ENCODE measurements around the gene TRIM2.
"Not testable (repeated sequence)": the region's sequence is repeated elsewhere in the genome, so short reads cannot be mapped to it uniquely, and the experiment has no call there.

Gene TRIM2

GRCh38 chr4:153189016-153189801 is 15.0 kb upstream of the TRIM2 start:
- no peak for DNase-seq (ENCODE audit: low read depth in 3 of 3)

- no peak for DNase-seq (ENCODE audit: low read depth in 3 of 3)
These were observed 12.4 kb upstream of the TRIM2 start for GRCh38 chr4:153191795-153192363.

GRCh38 chr4:153197301-153197700 is 6.9 kb upstream of the TRIM2 start:
- DNase-seq (ENCODE audit: low read depth in 3 of 3): no peak

- DNase-seq (ENCODE audit: low read depth in 3 of 3): no peak
These were observed 5.5 kb upstream of the TRIM2 start for GRCh38 chr4:153198719-153199118.

- DNase-seq (ENCODE audit: low read depth in 3 of 3): not testable (repeated sequence)
These were observed 497 bp upstream of the TRIM2 start for GRCh38 chr4:153203746-153204145.

- peak in 1 of 3 experiments; percentile 8 for DNase-seq (ENCODE audit: low read depth in 3 of 3)
These were observed 745 bp downstream of the TRIM2 start for GRCh38 chr4:153204728-153205648.

- DNase-seq (ENCODE audit: low read depth in 3 of 3): peak in 2 of 3 experiments; percentile 11 to 16
These were observed 1.5 kb downstream of the TRIM2 start for GRCh38 chr4:153205757-153206156.

- DNase-seq (ENCODE audit: low read depth in 3 of 3): no peak
These were observed 2.3 kb downstream of the TRIM2 start for GRCh38 chr4:153206534-153206933.

GRCh38 chr4:153207027-153207426 is 2.8 kb downstream of the TRIM2 start:
- DNase-seq (ENCODE audit: low read depth in 3 of 3): no peak

GRCh38 chr4:153207567-153207966 is 3.3 kb downstream of the TRIM2 start:
- no peak for DNase-seq (ENCODE audit: low read depth in 3 of 3)

GRCh38 chr4:153209410-153209809 is 5.2 kb downstream of the TRIM2 start:
- DNase-seq (ENCODE audit: low read depth in 3 of 3): no peak

- DNase-seq (ENCODE audit: low read depth in 3 of 3): no peak
These were observed 6.5 kb downstream of the TRIM2 start for GRCh38 chr4:153210727-153211126.

- no peak for DNase-seq (ENCODE audit: low read depth in 3 of 3)
These were observed 7.9 kb downstream of the TRIM2 start for GRCh38 chr4:153211986-153212728.

GRCh38 chr4:153212736-153213135 is 8.5 kb downstream of the TRIM2 start:
- DNase-seq (ENCODE audit: low read depth in 3 of 3): no peak

GRCh38 chr4:153215921-153216320 is 11.7 kb downstream of the TRIM2 start:
- no peak for DNase-seq (ENCODE audit: low read depth in 3 of 3)

- no peak for DNase-seq (ENCODE audit: low read depth in 3 of 3)
These were observed 12.3 kb downstream of the TRIM2 start for GRCh38 chr4:153216546-153216945.

GRCh38 chr4:153217440-153217839 is 13.2 kb downstream of the TRIM2 start:
- DNase-seq (ENCODE audit: low read depth in 3 of 3): no peak

- no peak for DNase-seq (ENCODE audit: low read depth in 3 of 3)
These were observed 14.7 kb downstream of the TRIM2 start for GRCh38 chr4:153218961-153219360.

GRCh38 chr4:153220682-153221395 is 16.6 kb downstream of the TRIM2 start:
- no peak for DNase-seq (ENCODE audit: low read depth in 3 of 3)

- peak in 1 of 3 experiments; percentile 8 for DNase-seq (ENCODE audit: low read depth in 3 of 3)
These were observed 17.8 kb downstream of the TRIM2 start for GRCh38 chr4:153221783-153222706.
